KBM-7 (cell line): ENCODE results near the gene BCL2L14.
A peak's percentile ranks its signal among the peaks of the same experiment; 100 is the strongest.

Experiments
- DNase-seq: peaks from one replicate; pipeline ENCODE4 v3.0.0-alpha.2; 2015
- in situ Hi-C: fragments of 300-500 bp; cut with MboI; formaldehyde crosslinking; loops from 2 replicates; pipeline ENCODE4 v1.14.3; 2020; ENCODE audit warnings: low sequenced_read_pairs, low pct_unique_long_range_greater_than_20kb, mixed read lengths

The BCL2L14 gene, protein sequence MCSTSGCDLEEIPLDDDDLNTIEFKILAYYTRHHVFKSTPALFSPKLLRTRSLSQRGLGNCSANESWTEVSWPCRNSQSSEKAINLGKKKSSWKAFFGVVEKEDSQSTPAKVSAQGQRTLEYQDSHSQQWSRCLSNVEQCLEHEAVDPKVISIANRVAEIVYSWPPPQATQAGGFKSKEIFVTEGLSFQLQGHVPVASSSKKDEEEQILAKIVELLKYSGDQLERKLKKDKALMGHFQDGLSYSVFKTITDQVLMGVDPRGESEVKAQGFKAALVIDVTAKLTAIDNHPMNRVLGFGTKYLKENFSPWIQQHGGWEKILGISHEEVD

DNA sequence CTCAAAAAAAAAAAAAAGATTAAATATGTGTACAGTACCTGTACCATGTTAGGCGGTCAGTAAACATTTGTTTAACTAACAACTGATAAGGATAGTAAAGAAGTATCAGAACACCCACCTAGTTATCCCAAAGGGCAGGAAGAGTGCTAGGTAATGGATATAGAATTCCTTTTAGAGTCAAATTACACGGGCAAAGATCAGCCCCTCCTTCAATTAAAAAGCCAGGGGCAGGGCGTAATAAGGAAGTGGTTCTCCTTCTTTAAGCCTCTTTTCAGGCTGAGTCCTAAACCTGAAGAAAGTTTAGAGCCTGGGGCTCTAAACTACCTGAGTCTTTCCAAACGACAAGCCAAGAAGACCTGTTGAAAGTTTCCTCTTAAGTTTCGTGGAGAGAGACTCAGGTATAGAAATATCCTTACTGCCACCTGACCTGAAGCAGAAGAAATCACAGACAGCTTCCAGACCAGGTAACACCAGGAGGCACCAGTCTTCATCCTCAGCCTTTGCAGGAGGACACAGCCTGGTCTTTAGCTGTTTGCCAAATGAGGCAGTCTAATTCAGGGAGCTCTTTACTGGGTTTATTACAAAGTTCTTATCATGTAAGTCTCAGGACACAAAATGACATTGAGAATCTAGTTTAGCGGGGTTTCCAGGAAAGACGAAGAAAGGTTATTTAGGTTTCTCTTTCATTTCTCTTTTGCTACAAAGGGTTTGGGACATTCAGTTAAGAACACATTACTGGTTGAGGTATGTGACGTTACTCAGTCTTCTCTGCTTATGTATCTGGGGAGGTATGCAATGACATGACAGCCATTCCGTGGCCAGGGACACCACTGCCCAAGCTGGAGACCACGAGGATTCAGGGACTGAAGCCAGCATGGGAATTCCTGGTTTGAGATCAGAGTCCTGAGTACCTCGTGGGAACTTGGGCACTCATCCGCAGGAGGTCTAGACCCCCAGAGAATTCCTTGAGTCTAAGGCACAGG is at the start of gene BCL2L14:
Gene BCL2L14, plus strand, starts transcription at position 266 of the 983 bp plus-strand sequence. CDS start 8,367 bp downstream, outside the sequence.
- in situ Hi-C loops: no loop called here
- no peak for DNase-seq

DNA sequence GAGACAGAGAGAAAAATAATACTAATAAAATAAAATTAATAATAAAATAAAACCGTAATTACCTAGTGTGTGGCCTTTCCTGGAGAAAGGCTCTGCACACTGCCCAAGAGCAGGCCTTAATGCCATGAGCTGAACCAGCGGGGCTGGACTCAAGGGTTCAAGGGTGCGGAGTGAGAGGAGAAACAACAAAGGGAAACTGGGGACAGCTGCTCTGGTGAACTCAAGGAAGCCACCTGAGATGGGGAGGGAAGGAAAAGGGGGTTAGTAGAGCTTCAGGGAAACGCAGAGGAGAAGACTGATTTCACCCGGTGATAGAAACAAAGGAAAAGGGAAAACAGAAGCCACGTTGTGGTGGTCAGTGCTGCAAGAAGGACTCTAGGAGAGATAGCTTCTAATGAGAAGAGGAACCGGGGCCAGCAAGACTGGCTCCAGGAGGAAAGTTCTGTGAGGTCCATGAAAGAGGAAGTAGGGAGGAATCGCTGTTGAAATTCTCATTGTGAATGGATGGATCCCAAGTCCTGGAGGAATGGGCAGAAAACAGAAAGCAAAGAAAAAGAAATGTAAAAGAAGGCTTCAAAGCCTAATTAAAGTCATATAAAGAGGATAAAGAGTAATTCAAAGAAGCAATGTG is 48.3 kb upstream of the BCL2L14 start:
- DNase-seq: no peak
- in situ Hi-C loops: no loop called here

DNA sequence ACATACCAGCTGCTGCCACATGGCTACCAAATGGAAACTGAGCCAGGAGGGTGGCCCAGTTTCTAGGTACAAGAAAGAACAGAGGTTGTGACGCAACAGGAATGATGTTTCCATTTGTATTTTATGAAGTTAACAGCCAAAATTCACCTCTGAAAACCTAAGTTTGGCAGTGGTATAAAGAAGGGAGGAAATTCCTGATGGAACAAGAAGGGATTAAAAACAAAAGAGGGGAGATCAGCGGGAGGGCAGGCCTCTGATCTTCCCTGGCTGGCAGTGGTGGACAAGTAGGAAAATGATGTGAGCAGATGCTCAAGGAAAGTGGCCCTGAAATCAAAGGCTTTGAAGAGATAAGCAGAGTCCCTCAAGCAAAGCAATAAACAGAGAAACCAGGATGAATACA is 47.3 kb upstream of the BCL2L14 start:
- in situ Hi-C loops: no loop called here
- DNase-seq: no peak

DNA sequence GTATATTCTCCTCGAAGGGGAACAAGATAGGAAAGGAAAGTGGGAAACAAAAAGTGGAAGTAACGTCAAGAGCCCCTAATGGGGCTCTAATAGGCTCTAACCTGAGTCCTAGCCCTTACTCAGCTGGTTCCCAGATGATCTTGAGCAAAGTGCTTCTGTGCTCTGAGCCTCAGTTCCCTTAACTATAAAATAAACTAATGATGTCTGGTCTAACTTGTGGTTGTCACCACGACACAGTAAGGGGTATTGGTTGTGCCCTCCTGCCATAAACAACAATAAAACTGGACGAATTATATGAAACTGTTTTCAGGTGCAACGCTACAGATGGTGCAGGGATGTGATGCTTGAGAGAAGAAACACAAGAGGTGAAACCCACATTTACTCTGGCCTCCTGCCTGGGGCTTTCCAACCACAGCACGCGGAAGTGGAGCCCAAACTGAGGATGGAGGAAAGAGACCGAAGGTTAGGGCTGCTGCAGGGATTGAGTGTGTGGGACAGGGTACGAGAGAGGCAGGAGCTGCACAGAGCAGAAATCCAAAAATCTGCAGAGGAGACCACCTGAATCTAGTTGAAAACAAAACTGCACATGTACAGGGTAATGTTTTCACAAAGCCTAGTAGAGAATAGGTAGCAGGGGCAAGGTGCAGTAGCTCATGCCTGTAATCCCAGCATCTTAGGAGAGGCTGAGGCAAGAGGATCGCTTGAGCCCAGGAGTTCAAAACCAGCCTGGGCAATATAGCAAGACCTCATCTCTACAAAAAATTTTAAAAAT is 45.6 kb upstream of the BCL2L14 start:
- in situ Hi-C loops: loop anchor here (25.0 kb wide), 1 partner anchor 438 kb away; no protein-coding TSS in a partner anchor
- no peak for DNase-seq

DNA sequence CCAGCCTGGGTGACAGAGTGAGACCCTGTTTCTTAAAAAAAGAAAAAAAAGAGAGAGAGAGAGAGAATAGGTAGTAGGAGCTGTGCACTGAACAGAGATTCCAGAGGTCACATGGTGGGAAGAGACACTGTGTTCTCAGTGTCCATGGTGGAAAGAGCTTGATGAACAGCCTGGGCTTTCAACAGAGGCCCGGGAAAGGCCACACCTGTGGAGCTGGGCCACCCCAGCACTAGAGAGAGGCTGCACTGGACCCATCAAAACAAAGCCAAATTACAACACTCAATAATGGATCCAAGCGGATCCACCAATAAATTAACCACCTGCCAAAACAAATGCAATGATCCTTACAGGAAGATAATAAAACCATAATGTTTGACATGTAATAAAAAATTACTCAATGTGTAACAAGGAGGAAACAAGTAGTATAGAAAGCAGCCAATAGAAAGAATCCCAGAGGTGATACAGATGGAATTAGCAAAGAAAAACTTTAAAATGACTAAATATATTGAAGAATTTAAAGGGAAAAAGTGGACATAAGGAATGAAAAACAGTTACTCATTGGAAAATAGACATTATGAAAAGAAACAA is 44.8 kb upstream of the BCL2L14 start:
- in situ Hi-C loops: loop anchor here (25.0 kb wide), 1 partner anchor 439 kb away; no protein-coding TSS in a partner anchor

DNA sequence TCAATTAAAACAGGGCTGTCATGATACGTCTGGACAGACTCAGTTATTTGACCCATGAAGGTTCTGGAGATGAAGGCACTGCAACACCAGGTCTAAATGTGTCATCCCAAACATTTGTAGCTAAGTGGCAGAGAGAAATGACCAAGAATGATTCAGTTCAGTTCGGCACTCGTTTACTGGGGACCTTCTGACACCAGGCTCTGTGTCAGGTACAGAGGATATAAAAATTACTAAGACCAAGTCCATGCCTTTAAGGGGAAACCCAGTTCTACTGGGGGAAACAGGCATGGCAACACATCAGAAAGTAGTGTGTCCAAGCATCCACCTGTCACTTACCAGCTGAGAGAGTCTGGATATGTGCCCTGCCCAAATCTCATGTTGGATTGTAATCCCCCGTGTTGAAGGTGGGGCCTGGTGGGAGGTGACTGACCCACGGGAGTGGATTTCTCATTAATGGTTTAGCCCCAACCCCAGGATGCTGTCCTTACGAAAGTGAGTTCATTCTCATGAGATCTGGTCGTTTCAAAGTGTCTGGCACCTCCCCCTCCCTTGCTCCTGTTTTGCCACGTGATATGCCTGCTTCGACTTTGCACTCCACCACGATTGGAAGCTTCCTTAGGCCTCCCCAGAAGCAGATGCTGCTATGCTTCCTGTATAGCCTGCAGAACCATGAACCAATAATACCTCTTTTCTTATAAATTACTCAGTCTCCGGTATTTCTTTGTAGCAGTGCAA is 41.9 kb upstream of the BCL2L14 start:
- DNase-seq: no peak
- in situ Hi-C loops: loop anchor here (25.0 kb wide), 1 partner anchor 442 kb away; no protein-coding TSS in a partner anchor

More for the DNA sequence above, 44.8 kb upstream of the BCL2L14 start:
- no peak for DNase-seq

DNA sequence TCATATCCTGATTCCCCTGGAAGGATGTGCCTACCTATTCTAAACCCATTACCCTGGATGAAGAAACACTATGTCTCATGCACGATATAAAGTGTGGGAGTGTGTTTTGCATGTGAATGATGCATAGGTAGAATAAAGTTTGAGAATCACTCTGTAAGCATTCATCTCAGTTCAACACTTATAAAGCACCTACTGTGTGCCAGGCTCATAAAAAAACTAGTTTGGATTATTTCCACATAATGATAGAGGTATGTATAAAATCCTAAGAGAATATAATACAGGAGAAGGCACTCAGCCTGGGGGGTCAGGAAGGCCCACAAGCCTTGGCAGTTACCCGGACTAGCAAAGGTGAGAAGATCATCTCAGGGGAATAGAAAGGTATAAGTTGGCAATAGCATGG is 41.1 kb upstream of the BCL2L14 start:
- DNase-seq: no peak
- in situ Hi-C loops: loop anchor here (25.0 kb wide), 1 partner anchor 442 kb away; no protein-coding TSS in a partner anchor

DNA sequence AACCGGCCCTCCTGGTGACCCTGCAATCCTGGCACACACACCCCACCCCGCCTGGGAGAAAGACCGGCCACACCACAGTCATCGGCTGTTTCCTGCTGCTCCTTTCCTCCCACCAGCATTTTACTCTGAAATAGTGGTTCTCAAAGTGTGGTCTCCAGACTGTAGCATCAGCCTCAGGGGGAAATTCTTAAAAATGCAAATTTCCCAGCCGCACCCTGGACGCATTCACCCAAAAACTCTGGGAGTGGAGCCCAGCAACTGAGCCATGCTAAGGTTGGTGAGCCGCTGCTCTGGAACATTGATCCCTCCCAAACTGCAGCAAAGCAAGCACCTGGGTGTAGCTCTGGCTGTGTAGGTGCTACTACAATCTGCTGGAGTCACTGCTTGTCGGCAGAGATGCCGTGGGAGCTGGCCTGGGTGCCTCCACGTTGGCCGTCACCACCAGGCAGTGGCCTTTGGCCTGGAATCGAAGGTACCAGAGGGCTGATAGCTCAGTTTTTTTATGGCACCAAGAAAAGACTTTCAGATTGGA is 38.4 kb upstream of the BCL2L14 start:
- no peak for DNase-seq
- in situ Hi-C loops: loop anchor here (25.0 kb wide), 1 partner anchor 445 kb away; no protein-coding TSS in a partner anchor

DNA sequence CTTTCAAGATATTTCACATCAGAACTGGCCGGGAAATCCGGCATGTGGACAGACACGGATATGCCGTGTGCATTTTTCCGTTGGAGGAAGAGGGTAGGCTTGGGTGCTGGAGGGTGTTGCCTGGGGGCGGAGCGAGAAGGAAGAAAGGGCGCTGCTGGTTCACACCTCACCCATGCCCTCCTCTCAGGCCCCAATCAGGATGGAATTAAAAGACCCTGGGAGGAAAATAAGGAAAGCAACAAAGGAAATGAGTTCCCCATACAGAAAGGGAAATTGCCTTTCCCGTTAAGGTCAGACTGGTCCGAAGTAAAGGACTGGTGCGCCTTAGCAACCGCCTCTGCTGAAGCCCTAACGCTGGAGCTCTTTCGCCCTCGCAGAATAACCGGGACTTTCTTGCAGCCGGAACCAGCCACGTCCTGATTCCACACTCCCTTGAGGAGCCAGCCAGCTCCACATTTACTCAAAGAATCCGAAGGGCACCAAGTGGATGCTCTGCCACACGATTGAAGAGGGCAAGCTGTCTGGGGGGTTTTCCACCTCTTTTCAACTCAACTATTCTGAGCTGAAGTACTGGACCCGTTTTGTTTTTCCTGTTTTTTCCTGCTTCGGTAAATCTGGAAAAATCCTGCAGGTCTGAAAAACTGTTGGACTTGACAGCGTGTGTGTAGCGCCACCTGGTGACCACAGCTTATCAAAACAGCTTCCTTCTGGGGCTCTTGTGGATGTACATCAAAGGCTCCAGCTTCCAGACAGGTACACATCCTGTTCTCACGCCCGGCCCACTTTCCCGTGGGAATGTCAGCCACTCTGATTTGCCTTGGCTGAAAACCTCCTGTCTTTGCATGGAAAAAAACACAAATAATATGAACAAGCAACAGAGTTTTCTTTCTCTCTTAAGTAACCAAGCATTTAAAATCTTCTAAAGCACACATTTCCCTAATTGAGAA is 37.6 kb upstream of the BCL2L14 start:
- in situ Hi-C loops: loop anchor here (25.0 kb wide), 1 partner anchor 446 kb away; no protein-coding TSS in a partner anchor
- DNase-seq: peak; percentile 79

DNA sequence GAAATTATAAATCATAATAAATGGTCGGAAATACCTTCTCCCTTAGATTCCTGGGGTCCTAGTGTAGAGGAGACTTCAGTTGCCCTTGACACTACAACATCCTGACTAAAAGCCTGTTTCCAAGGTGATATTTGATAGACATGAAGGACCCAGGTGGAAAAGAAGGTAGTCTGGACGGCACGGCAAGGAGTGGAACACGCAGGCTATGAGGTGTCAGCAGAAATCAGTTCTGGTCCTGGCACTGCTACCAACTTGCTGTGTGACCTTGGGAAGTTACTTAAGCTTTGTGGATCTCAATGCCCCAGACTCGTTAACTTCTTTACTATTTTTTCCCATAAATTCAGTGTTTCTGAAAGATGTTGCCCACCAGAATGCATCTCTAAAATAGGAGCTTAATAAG is 36.9 kb upstream of the BCL2L14 start:
- in situ Hi-C loops: loop anchor here (25.0 kb wide), 1 partner anchor 447 kb away; no protein-coding TSS in a partner anchor
- no peak for DNase-seq

DNA sequence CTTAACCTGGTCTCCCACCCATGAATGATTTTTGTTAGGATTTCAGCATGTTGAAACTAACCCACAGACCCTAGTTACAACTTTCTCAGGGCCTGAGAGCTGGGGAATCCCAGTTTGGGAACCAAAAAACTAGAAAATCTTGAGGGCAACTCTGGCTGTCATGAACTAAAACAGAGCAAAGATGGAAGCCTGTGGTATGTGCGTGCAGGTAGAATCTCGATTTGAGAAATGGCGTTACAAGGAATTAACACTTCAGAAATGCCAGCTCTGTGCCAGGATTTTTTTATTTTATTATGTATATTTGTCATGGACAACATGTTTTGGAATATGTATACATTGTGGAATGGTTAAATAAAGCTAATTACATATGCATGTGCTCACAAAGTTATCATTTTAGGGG is 36.4 kb upstream of the BCL2L14 start:
- no peak for DNase-seq
- in situ Hi-C loops: loop anchor here (25.0 kb wide), 1 partner anchor 447 kb away; no protein-coding TSS in a partner anchor

DNA sequence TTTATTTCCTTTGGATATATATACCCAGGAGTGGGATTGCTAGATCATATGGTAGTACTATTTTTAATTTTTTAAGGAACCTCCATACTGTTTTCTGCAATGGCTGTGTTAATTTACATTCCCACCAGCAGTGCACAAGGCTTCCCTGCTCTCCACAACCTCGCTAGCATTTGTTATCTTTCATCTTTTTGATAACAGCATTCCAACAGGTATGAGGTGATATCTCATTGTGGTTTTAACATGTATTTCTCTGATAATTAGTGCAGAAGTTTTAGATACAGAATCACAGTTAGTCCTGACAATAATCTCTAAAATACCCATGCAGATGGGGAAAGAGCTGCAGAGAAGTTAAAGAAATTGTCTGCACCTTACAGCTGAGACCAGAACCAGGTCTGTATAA is 35.5 kb upstream of the BCL2L14 start:
- in situ Hi-C loops: loop anchor here (25.0 kb wide), 1 partner anchor 448 kb away; no protein-coding TSS in a partner anchor
- DNase-seq: no peak

DNA sequence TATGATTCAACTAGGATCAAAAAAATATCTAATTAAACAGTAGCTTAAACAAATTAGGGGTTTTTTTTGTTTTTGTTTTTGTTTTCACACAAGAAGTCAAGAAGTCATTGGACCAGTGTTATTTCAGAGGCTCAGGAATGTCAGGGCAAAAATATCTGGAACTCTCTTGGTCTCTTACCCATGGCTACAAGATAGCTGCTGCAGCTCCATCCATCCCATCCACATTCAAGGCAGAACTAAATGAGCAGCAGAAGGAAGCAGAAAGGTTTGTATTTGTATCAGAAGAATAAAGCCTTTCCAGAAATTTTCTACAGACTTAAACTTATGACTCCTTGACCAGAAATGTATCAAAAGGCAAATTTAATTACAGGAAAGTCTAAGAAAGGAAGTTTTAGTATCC is 33.8 kb upstream of the BCL2L14 start:
- in situ Hi-C loops: loop anchor here (25.0 kb wide), 1 partner anchor 450 kb away; no protein-coding TSS in a partner anchor
- DNase-seq: no peak

DNA sequence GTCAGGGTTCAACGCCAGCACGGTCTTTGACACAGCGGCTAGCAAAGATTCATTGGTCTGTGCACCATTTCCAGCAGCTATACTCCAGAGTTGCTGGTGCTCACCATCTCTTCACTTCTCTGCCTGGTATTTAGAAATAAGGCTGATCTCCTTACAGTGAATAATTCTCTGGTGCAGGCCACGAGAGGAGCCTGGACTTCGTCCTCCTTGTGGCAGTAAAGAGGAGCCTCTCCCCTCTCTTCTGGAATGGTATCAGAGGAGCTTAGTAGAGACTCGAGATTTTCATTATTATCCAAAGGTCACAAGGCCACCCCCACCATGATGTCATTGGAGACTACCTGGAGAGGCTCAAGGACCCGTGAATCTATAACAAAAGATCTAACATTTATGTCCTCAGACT is 30.8 kb upstream of the BCL2L14 start:
- DNase-seq: no peak
- in situ Hi-C loops: loop anchor here (25.0 kb wide), 1 partner anchor 453 kb away; no protein-coding TSS in a partner anchor

DNA sequence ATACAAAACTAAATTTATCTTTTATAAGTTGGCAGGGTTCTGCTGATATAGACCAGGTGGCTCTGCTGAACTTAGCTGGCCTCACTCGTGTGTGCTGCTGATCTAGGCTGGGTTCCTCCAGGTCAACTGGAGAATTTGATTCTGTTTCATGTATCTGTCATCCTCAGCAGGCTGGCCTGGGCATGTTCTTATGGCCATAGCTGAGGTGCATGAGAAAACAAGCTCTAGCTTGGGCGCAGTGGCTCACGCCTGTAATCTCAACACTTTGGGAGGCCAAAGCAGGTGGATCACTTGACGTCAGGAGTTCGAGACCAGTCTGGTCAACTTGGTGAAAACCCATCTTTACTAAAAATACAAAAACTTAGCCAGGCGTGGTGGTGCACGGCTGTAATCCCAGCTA is 24.3 kb upstream of the BCL2L14 start:
- in situ Hi-C loops: loop anchor here (25.0 kb wide), 1 partner anchor 459 kb away; no protein-coding TSS in a partner anchor
- no peak for DNase-seq

DNA sequence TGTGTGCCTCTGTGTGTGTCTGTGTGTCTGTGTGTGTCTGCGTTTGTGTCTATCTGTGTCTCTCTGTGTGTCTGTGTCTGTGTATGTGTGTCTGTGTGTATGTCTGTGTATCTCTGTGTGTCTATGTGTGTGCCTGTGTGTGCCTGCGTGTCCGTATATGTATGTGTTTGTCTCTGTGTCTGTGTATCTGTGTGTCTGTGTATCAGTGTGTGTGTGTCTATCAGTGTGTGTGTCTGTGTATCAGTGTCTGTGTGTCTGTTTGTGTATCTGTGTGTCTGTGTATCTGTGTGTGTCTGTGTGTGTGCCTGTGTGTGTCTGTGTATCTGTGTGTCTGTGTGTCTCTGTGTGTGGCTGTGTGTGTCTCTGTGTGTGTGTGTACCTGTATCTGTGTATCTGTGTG is 23.1 kb upstream of the BCL2L14 start:
- no peak for DNase-seq
- in situ Hi-C loops: loop anchor here (25.0 kb wide), 1 partner anchor 460 kb away; no protein-coding TSS in a partner anchor
